ENCODE measurements around the gene ZCCHC24.

Gene ZCCHC24

DNA sequence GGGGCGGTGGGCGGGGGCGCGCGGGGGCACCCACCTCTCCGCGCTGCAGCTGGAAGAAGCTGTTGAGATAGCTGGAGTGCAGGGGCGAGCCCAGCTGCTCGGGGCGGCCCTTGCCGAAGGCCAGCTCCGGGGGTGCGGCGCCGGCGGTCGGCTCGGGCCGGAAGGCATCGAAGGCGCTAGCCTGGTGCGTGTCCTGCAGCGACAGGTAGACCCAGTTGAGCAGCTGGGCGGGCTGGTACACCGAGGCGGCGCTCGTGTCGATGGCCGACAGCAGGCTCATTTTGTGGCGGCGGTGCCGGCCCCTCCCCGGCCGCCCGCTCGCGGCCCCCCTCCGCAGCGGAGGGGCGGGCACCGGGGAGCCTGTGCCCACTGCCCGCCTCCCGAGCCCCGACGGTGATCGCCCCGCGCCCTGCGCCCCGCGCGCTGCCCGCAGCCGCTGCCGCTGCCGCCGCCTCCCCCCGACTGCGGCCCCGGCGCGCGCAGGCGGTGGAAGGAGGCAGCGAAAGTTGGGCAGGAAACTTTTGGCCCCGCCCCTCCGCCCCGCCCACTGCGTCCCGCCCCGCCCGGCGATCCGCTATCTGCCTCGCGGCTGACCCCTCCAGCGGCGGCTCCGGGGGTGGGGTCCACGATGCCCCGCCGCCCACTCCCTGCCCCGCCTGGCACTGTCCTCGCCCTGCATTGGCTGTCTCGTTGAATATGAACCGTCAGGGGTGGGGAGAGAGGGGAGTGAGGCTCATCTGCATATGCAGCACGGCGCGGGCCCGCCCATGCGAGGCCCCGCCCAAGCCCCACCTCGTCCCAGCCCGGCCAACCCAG lies at the start of gene ZCCHC24:
Gene ZCCHC24, minus strand, starts transcription at position 464 of the 816 bp plus-strand sequence. Its CDS starts 184 bp downstream, at position 280.
- DNase-seq (ENCODE audit: low read depth) = peak; percentile 100

DNA sequence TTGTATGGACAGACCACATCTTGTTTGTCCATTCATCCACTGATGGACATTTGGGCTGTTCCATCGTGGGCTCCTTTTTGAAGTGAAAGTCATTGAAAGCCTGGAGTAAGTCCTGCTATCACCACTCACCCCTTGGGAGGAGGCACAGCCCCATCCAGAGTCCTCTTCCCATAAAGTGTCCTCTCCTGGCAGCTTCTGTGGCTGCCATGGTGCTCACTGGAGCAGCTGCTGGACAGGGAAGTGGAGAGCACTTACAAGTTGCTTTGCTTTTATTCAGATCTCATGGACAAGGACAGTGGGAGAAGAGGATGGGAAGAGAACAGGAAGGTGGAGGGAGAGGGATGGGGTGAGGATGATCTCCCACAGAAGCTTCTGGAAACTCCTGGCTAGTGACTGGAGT lies 48.4 kb upstream of the ZCCHC24 start:
- no peak for DNase-seq (ENCODE audit: low read depth)

GRCh38 chr10:79492839-79493238 lies 47.4 kb upstream of the ZCCHC24 start:
- DNase-seq (ENCODE audit: low read depth) = no peak

- DNase-seq (ENCODE audit: low read depth) = no peak
Observed at GRCh38 chr10:79492256-79492655, 46.8 kb upstream of the ZCCHC24 start.

DNA sequence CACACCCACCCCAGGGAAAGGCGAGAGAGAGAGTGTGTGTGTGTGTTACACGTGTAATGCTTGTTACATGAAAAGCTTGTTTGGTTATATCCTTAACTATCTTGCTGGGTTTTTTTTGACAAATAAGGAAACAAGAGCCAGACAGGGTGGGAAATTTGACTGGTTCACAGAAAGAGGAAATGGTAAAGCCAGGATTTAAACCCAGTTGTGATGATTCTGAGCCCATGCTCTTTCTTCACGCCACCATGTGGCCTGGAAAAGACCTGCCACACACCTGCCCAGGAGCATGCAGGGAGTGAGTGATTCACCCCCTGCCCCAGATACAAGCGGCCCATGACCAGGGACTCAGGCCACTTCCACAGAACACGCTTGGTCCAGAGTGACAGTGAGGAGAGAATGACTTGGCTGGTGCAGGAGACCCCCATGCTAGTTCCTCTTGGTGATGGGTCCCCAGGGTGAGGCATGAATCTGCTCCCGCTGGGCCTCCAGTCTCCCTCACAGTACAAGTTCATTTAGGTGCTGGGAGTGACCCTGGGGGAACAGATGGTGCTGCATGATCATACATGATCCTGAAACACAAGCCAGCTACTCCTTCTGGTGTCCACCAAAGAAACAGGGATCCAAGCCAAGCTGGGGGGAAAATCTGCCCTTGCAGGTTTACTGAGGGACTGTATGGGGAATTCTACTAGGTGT lies 45.9 kb upstream of the ZCCHC24 start:
- no peak for DNase-seq (ENCODE audit: low read depth)

GRCh38 chr10:79490400-79491142 lies 45.1 kb upstream of the ZCCHC24 start:
- DNase-seq (ENCODE audit: low read depth) = no peak

GRCh38 chr10:79488870-79489269 lies 43.4 kb upstream of the ZCCHC24 start:
- no peak for DNase-seq (ENCODE audit: low read depth)

- peak; percentile 88 for DNase-seq (ENCODE audit: low read depth)
Observed at GRCh38 chr10:79488336-79488735, 42.9 kb upstream of the ZCCHC24 start.

DNA sequence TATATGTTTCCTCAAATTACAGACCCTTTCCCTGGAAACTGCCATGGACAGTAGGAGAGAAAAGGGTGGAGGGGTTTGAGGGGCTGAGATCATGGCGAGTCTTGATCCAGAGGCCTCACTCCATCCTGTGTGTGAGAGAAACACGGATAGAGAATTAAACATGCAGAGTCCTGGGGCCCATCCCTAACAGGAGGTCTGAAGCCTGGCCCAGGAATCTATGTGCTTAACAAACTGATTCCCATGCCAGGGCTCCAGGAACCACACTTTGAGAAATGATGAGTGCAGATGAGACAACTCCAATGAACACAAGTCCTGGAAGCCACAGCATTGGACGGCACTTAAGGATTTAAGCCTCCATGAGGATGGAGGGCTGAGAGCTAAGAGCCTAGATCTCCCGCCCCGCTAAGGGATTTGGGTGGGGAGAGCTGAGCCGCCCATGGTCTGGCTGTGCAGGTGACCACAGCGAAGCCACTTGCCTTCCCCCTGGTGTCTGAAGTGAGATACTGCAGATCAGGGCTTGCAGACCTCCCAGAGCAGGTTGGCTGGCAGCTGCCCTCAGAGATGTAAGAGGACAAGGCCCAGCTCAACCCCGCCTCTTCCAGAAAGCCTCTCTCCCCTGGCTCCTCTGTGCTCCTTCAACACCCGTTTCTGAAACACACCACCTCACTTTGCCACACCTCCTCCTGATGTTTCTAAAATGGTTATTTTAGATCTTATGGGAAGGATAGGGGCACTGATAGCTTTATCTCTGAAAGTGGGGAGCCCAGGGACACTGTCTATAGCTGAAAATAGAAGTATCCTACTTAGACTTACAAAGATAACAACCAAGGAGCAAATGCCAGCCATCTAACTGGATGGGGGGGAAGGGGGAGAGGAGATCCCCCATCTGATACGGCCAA lies 42.1 kb upstream of the ZCCHC24 start:
- DNase-seq (ENCODE audit: low read depth) = peak; percentile 63

DNA sequence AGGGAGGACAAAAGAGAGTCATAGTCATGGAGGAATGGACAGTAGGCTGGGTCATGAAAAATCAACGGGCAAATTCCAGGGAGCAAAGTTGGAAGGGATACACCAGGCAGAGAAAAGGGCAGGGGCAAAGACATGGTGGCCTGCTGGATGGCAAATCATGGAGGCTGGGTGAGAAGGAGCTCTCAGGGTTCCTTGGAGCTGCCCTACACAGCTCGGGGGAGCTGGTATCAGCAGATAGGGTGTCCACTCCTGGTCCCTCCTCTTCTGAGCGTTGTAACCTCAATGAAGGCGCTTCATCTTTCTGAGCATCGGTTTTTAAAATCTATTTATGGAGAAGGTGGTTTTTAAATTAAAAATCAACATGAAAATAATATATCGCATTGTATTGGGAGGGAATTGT lies 39.1 kb upstream of the ZCCHC24 start:
- no peak for DNase-seq (ENCODE audit: low read depth)

DNA sequence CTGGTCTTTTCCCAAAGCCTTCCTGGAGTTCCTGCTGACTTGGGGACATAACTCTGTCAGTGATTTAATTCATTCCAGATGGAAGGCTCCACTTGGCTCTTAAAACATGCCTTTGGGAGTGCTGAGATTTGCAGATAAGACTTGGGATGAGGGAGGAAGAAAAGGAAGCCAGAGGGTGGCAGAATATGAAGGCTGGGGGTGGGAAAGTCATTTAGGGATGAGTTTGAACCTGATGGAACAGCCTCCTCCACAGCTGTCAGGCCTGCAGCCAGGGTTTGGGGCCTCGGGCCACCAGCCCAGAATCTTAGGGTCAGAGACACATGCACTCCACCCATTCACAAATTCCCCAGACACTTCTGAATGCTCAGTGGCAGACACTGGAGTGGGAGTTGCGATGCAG lies 38.5 kb upstream of the ZCCHC24 start:
- DNase-seq (ENCODE audit: low read depth) = peak; percentile 70

GRCh38 chr10:79483299-79483698 lies 37.9 kb upstream of the ZCCHC24 start:
- peak; percentile 33 for DNase-seq (ENCODE audit: low read depth)

DNA sequence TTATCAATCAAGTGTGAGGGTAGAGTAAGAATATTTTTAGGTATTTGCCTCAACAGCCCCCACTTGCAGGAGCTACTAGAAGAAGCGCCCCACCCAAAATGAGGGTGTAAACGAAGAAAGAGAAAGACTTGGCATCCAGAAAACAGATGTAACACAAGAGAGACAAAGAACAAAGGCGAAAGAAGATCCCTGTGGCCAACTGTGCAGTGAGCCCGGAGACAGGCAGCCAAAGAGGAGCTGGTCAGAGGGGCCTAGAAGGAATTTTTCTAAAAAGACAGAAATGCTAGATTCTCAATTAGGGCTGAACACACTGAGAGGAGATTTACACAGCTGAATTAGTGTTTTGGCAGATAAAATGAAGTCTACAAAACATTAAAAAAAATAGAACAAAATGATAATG lies 37.3 kb upstream of the ZCCHC24 start:
- no peak for DNase-seq (ENCODE audit: low read depth)

- no peak for DNase-seq (ENCODE audit: low read depth)
Observed at GRCh38 chr10:79482304-79482703, 36.9 kb upstream of the ZCCHC24 start.

GRCh38 chr10:79479283-79479909 lies 34.0 kb upstream of the ZCCHC24 start:
- DNase-seq (ENCODE audit: low read depth) = no peak

DNA sequence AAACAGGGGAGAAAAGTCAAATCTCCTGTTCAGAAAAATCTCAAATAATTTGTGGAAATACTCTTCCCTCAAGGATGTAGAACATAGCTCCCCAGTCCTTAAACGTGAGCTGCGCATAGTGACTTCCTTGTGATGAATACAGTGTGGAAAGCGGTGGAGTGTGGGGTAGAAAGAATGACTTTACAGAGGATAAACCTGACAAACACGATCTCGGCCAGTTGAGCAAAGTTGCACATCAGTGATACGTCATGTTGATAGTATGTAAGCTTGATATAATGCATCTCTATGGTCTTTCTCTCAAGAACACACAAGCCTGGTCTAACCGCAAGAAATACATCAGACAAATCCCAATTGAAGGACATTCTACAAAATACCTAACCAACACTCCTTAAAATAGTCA lies 32.0 kb upstream of the ZCCHC24 start:
- no peak for DNase-seq (ENCODE audit: low read depth)

- DNase-seq (ENCODE audit: low read depth) = no peak
Observed at GRCh38 chr10:79476645-79477044, 31.2 kb upstream of the ZCCHC24 start.

GRCh38 chr10:79475877-79476276 lies 30.5 kb upstream of the ZCCHC24 start:
- DNase-seq (ENCODE audit: low read depth) = no peak

- no peak for DNase-seq (ENCODE audit: low read depth)
Observed at GRCh38 chr10:79475119-79475653, 29.8 kb upstream of the ZCCHC24 start.

GRCh38 chr10:79473496-79474095 lies 28.2 kb upstream of the ZCCHC24 start:
- no peak for DNase-seq (ENCODE audit: low read depth)

DNA sequence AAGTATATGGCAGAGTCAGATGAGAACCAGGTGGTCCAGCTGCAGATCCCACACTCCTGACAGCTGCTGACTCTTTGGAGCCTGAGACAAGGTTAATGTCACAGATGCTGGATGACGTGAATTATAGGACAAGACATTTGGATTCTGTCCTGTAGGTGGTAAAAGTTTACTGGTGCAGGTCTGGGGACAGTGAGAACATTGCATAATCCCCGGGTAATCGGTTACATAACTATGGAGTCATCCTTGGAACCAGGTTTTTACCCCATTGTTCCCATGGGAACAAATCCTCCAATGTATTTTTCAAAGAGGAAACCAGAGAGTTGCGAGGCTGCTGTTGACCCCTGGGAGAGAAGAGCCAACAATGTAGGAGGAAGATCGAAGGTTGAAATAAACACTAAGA lies 27.5 kb upstream of the ZCCHC24 start:
- no peak for DNase-seq (ENCODE audit: low read depth)

All from fibroblast of gingiva (primary cell).